ENCODE results near the gene ZNF276.
"Not testable (repeated sequence)": the region's sequence is repeated elsewhere in the genome, so short reads cannot be mapped to it uniquely, and the experiment has no call there.

ZNF276 gene

GRCh38 chr16:89779909-89780305, 58.6 kb downstream of the ZNF276 start:
- DNase-seq = peak in 1 of 51 donors; percentile 6

GRCh38 chr16:89782489-89782888, 61.2 kb downstream of the ZNF276 start:
- DNase-seq = no peak

DNA sequence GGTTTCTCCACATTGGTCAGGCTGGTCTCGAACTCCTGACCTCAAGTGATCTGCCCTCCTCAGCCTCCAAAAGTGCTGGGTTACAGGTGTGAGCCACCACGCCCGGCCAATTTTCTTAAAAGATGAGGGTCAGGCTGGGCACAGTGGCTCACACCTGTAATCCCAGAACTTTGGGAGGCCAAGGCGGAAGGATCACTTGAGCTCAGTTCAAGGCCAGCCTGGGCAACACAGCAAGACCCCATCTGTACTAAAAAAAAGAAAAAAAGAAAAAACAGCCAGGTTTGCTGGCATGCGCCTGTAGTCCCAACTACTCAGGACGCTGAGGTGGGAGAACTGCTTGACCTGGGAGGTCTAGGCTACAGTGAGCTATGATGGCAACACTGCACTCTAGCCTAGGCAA, 62.6 kb downstream of the ZNF276 start:
- DNase-seq = not testable (repeated sequence)

DNA sequence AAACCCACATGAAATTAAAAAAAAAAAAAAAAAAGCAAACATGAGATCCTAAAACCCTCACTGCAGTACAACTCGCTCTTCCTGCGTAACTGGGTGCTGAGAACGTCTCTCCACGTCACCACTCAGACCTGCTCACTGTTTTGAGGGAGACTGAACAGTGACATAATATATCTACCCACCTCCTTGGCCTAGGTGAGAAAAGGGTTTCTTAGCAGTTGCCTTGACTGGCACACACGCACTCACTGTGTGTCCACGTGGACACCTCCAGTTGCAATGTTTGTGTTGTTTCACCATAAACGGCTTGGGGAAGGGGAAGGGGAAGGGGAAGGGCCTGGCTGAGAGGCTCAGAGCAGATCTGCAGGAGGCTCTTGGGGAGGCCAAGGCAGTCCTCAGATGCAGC, 63.1 kb downstream of the ZNF276 start:
- no peak for DNase-seq

DNA sequence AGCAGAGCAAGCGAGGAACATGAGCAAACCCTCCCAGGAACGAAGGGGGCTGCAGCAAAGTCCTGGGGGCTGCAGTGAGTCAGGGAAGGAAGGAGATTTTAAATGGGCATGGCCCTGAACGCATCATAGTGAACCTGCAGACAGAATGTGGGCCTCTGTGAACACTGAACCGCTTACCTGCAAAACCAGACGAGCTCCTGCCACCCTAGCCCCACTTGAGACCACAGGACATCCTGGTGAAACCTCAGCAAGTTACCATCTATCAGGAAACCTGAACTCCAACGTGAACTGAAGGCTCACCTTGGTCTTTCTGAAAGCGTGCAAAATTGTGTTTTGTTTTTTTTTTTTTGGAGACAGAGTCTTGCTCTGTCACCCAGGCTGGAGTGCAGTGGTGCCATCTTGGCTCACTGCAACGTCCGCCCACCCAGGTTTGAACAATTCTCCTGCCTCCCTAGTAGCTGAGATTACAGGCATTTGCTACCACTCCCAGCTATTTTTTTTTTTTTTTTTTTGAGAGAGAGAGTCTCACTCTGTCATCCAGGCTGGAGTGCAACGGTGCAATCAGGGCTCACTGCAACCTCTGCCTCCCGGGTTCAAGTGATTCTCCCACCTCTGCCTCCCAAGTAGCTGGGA, 64.3 kb downstream of the ZNF276 start:
- no peak for DNase-seq

DNA sequence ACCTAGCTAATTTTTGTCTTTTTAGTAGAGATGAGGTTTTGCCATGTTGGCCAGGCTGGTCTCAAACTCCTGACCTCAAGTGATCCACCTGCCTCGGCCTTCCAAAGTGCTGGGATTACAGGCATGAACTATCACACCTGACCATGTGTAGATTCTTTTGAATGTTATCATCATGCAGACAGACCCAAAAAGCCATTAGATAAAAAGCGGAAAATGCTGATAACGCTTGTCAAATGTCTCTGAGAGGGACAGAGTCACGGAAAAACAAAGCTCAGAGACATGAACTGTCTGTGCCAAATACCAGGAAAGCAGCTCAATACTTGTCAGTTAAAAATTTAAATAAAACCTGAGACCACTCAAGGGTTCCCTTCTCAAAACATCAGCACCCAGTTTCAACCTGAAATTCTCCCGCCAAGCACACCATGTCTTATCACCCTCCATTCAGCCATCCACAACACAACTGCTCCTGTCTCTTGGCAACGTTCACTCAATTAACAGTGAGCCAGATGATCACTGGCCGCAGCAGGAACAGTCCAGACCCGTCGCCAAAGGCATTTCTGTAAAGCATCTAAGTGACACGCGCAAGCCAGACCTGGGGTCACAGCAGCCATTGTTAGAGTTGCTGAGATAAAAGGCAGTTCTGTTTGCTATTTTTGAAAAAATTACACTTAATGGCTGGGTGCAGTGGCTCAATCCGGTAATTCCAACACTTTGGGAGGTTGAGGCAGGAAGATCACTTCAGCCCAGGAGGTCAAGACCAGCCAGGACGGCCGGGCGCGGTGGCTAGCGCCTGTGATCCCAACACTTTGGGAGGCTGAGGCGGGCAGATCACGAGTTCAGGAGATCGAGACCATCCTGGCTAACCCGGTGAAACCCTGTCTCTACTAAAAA, 65.4 kb downstream of the ZNF276 start:
- DNase-seq = peak in 2 of 51 donors; percentile 4 to 11

DNA sequence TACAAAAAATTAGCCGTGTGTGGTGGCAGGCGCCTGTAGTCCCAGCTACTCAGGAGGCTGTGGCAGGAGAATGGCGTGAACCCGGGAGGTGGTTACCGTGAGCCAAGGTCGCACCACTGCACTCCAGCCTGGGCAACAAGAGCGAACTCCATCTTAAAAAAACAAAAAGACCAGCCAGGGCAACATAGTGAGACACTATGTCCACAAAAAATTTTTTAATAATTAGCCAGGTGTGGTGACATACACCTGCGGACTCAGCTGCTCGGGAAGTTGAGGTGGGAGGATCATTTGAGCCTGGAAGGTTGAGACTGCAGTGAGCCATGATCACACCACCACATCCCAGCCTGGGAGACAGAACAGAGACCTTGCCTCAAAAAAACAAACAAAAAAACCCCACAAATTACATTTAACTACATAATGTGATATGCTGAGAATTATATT, 66.0 kb downstream of the ZNF276 start:
- no peak for DNase-seq

Measured in hypothalamus (tissue), 51 donors.